ENCODE data around the gene IREB2.

Gene IREB2

GRCh38 chr15:78437107-78437761, 782 bp upstream of the IREB2 start:
- DNase-seq = no peak

DNA sequence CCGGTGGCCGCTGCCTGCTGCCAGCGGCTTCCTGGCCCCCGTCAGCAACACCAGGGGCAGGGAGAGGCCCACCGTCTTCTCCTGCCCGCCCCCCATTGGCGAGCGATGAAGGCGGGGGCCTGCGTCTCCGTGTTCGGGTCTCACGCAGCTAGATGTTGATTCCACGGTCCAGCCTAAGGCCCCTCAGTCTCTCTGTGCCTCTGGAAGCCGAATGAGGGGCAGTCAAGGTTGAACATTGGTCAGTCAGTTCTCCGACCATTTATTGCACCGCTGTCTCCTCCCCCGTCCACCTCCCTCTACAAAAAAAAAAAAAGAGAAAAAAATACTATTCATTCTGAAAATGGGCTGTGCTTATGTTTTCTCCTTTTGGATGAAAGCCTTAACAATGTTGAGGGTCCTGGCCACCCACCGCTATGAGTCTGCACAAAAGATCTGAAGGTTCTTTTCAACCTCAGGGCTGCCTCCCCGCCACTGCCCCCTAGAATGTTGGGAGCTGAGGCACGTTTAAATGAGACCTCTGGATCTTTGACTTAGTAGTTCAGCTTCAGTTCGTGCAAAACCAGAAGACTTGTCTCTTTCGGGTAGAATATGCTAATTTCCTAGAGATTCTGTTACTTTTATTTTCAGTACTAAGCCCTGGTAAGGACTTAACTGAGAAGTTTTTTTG, 736 bp downstream of the IREB2 start:
- peak; percentile 41 for DNase-seq

DNA sequence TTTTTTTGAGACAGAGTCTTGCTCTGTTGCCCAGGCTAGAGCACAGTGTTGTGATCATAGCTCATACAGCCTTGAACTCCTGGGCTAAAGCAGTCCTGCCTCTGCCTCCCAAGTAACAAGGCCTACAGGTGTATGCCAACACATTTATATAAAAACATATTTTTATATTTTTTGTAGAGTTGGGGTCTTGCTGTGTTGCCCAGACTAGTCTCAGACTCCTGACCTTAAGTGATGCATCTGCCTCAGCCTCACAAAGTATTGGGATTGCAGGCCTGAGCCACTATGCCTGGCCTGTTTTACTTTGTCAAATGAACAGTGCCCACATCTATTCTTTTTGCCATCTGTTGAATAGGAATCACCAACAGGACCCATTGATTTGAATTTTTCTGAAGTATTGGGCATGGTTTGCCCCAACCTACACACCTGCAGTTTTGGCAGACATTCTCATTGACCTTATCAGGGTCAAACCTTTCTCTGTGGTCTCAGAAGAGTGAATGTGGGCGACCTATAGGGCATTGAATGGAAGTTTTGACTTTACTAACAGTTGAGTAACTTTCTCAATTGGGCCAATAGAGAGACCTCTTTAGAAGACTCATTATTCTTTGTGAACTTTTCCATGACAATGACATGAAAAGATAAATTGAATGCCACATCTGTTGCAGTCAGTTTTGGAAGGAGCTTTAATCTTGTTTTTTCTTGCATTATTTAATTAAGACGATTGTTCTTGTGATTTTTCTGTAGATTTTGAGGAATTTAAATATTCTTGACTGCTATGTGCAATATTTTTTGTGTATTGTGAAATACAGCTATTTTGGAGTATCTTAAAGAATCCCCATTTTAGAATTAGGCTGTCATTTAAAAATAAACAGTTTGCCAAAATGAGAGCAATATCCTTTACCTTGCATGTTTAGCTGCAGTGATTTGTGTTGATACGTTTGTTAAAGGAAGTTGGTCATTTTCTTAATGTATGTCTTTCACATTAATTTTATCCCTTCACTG, 2.7 kb downstream of the IREB2 start:
- DNase-seq = no peak

GRCh38 chr15:78444255-78444654, 6.2 kb downstream of the IREB2 start:
- no peak for DNase-seq

- no peak for DNase-seq
These were observed 7.9 kb downstream of the IREB2 start for GRCh38 chr15:78445875-78446274.

GRCh38 chr15:78446551-78446950, 8.5 kb downstream of the IREB2 start:
- no peak for DNase-seq

DNA sequence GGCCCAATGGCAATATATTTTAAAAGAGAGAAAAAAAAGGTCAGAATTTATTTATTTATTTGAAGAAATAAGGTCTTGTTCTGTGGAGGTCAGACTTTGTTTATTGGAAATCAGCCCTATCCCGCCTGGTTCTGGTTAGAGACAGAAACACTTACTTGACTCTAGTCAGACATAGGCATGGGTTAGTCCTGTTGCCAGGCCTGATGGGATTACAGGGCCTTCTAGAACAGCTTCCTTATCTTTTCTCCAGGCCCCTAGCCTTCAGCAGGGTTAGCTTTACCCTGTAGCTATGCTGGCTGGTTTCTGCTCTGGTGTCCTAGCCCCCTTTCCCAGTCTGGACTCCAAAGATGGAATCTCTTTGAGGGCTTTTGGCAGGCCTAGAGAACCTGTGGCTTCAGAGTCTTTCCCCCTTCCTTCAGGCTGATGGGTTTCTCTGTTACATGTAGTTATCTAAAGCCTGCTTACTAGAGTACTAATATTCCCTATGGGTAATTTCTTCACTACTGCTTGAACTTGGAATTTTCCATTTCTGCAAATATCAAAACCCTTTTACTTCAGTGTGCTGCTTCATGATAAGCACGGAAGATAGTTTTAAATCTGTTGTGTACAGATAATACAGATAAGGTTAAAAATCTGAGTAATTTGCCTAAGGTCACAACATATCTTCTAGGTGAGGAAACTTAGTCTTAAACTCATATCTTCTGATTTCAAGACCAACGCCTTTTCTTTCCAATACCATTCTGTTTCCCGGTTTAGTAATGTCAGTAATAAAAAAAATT, 10.6 kb downstream of the IREB2 start:
- DNase-seq = no peak

- no peak for DNase-seq
These were observed 11.4 kb downstream of the IREB2 start for GRCh38 chr15:78449220-78449999.

DNA sequence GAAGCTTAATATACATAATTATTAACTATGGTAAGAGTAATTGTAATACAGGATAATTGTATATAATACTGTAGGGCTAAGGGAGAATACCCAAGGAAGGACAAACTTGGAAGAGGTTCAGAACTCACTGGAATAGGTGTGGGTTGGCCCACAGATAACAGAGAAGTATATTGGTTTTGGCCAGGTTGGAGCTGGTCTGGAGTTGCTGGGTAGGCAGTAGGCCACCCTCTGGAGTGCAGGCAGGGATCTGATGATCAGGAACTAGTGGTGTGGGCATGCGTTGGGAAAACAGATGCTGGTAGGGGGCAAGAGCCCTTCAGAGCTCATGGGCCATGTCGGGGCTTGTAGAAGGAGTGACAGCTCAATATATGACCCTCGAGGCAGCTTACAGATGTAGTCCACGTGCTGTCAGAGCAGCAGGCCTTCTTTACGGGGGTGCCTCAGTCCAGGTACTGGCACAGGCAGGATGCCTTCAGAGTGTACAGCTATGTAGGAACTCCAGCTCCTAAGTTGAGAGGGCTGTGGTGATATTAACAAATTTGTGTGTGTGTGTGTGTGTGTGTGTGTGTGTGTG, 12.4 kb downstream of the IREB2 start:
- no peak for DNase-seq

DNA sequence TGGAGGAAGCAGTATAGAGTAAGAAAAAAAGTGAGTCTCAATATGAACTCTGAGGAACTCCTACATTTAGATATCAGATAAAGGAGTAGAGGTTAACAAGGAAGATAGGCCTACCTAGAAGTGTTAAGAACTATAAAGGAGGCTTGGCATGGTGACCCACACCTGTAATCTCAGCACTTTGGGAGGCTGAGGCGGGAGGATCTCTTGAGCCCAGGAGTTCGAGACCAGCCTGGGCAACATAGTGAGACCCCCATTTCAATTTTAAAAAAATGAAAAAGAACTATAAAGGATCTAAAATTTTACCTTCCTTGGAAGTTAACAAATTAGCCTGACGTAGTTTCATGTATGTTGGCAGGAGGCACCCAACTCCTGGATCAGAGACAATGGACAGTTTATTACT, 14.5 kb downstream of the IREB2 start:
- DNase-seq = no peak

GRCh38 chr15:78453447-78453846, 15.4 kb downstream of the IREB2 start:
- no peak for DNase-seq

DNA sequence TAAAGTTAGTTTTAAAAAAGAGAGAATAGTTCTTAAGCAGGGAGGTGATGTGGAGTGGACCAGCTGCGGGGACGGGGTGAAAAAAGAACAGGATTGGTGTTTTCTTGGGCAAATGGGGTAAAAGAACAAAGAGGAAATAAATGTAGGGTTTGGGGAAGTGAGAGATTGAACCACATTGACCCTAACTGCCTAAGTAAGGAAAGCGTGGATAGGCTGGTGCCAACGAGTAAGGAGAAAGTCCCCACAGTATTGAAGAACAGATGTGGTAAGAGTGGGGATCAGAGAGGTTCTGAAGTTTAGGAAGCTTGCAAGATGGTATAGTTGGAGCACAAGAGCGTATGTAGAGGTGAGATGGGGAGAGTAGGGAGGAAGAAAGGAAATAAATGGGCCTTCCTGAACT, 17.0 kb downstream of the IREB2 start:
- no peak for DNase-seq

GRCh38 chr15:78455749-78456148, 17.7 kb downstream of the IREB2 start:
- no peak for DNase-seq

- no peak for DNase-seq
These were observed 18.4 kb downstream of the IREB2 start for GRCh38 chr15:78456426-78456825.

DNA sequence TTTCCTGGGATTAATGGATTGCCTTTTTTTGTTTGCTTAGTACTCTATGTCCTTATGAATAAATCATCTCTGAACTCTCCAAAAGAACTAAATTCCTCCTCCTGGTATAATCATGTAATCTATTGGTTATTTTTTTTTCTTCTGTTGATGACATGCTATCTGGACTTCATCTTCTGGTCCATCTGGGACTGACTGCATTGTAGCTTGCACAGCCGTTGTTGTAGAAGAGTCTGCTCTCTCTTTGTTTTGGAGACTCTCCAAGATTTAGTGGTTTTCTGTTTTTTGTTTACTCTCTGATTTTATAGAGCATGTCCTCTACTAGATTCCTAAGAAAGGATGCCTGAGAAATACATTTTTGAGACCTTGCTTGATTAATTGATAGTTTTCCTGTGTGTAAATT, 19.1 kb downstream of the IREB2 start:
- no peak for DNase-seq

- DNase-seq = no peak
These were observed 22.7 kb downstream of the IREB2 start for GRCh38 chr15:78460737-78461136.

GRCh38 chr15:78461171-78461888, 23.3 kb downstream of the IREB2 start:
- peak; percentile 46 for DNase-seq

GRCh38 chr15:78469031-78469430, 31.0 kb downstream of the IREB2 start:
- DNase-seq = no peak

DNA sequence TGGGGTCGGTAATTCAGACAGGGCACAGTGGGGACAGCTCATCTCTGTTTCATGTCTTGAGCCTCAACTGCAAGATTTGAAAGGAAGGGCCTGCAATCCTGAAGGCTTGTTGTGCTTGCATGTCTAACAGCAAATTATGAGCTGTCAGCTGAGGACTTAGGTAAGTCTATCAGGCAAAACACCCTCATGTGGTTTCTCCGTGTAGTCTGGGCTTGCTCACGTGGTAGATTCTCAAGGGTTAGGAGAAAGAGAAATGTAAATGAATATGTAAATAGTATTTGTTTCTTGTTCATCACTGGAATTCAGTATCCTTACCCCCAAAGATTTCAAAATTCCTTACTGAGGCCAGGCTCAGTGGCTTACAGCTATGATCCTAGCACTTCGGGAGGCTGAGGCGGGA, 39.3 kb downstream of the IREB2 start:
- DNase-seq = no peak

GRCh38 chr15:78479650-78480049, 41.6 kb downstream of the IREB2 start:
- DNase-seq = no peak

- no peak for DNase-seq
These were observed 43.9 kb downstream of the IREB2 start for GRCh38 chr15:78481917-78482316.

Measured in activated gamma-delta T cell treated with Interleukin-2 at 50 U/mL for 16 hours (primary cell).